ENCODE data around the gene GLTP.
A peak's percentile ranks its signal among the peaks of the same experiment; 100 is the strongest.

GLTP gene

DNA sequence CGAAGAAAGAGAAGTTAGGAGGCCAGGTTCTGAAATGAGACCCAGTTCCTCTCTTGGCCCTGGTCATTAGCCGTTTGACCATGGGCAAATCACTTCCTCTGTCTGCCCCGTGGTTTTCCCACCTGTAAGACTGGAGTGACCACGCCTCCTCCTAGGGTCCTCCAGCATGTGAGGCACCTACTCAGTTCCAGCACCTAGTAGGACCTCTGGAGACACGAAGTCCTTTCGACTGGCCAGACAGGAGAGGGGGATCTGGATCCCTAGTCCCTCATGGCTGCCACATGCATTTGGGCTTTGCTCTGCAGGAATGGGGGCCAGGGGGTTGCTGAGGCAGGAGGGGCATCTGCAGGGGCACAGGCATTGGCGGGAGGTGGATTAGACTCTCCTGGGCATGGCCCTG, 63.5 kb downstream of the GLTP start:
- H3K27me3 ChIP-seq, result peaks cover 9% of the 10 kb centered on the region
- H3K4me3 ChIP-seq (ENCODE audit: low read depth in 1 of 2, low read length in 1 of 2), result no peak overlapping the region
- H3K27ac ChIP-seq, result peak overlapping the region; percentile 37
- peaks cover 18 to 23% of the 10 kb centered on the region in 2 experiments for H3K4me1 ChIP-seq (ENCODE audit: control insufficient read depth in 1 of 2, insufficient read depth in 1 of 2, low read depth in 1 of 2, low read length in 1 of 2)
- TF ChIP-seq, protein P1, sequence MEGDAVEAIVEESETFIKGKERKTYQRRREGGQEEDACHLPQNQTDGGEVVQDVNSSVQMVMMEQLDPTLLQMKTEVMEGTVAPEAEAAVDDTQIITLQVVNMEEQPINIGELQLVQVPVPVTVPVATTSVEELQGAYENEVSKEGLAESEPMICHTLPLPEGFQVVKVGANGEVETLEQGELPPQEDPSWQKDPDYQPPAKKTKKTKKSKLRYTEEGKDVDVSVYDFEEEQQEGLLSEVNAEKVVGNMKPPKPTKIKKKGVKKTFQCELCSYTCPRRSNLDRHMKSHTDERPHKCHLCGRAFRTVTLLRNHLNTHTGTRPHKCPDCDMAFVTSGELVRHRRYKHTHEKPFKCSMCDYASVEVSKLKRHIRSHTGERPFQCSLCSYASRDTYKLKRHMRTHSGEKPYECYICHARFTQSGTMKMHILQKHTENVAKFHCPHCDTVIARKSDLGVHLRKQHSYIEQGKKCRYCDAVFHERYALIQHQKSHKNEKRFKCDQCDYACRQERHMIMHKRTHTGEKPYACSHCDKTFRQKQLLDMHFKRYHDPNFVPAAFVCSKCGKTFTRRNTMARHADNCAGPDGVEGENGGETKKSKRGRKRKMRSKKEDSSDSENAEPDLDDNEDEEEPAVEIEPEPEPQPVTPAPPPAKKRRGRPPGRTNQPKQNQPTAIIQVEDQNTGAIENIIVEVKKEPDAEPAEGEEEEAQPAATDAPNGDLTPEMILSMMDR (IDR thresholded peaks at IDR 0.05), result no peak
- no peaks in the 10 kb centered on the region for H3K9me3 ChIP-seq
- H3K36me3 ChIP-seq, result no peaks in the 10 kb centered on the region

DNA sequence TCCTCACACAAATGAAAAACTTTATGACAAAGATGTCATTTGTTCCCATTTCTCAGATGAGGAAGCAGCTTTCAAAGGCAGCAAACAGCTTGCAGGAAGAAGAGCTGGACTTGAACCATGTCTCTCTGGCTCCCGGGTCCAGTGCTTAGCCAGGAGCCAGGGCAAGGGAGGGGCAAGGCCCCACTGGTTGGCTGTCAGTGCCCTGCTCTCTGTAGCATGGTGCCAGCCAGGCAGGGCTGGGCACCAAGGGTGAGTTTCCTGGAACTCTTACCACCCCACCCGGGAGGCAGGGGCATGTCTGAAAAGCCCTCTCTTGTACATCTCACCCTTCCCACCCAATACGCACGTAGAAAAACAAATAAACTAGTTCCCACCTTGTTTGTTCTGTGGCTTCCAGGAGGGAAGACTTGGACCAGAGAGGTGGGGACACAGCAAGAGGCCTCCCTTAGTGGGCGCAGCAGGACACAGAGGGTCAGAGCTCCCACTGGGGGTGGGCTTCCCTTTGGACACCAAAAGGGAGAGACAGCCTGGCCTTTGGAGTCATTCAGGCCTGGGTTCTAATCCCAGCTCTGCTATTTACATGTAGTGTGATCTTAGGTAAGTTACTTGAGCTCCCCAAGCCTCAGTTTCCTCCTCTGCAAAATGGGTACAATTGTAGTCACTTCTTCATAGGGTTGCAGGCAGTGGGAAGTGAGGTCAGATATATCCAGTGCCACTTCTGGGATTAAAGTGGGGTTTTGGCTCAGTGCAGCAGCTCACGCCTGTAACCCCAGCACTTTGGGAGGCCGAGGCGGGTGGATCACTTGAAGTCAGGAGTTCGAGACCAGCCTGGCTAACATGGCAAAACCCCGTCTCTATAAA, 64.4 kb downstream of the GLTP start:
- Histone ChIP-seq H3K4me1 (ENCODE audit: control insufficient read depth in 1 of 2, insufficient read depth in 1 of 2, low read depth in 1 of 2, low read length in 1 of 2) (peaks cover 18 to 23% of the 10 kb centered on the region in 2 experiments), H3K27me3 (peaks cover 9% of the 10 kb centered on the region), H3K9me3 (no peaks in the 10 kb centered on the region), H3K27ac (peak overlapping the region; percentile 49), H3K36me3 (no peaks in the 10 kb centered on the region), H3K4me3 (ENCODE audit: low read depth in 1 of 2, low read length in 1 of 2) (no peak overlapping the region)
- TF ChIP-seq, protein P1 (IDR thresholded peaks at IDR 0.05), result no peak

DNA sequence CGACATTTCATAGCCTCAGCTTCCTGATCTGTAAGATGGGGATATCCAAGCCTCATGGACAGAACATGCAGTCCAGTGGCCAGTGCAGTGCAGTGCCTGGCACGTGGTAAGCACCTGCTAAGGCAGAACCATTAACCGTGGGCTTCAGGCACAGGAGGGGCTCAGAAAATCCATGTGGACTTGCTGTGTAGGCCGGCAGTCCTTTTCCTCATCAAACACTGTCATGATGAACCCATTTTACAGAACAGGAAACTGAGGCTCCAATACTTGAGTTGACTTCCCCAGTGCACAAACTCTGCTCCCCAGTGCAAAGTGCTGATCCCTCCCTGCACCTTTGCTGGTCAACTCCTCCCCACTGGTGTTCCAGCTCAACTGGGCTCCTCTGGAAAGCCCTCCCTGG, 65.1 kb downstream of the GLTP start:
- peaks cover 18 to 23% of the 10 kb centered on the region in 2 experiments for H3K4me1 ChIP-seq (ENCODE audit: control insufficient read depth in 1 of 2, insufficient read depth in 1 of 2, low read depth in 1 of 2, low read length in 1 of 2)
- no peaks in the 10 kb centered on the region for H3K9me3 ChIP-seq
- no peak overlapping the region for H3K4me3 ChIP-seq (ENCODE audit: low read depth in 1 of 2, low read length in 1 of 2)
- no peaks in the 10 kb centered on the region for H3K36me3 ChIP-seq
- peaks cover 9% of the 10 kb centered on the region for H3K27me3 ChIP-seq
- TF ChIP-seq, protein P1 (IDR thresholded peaks at IDR 0.05), result no peak
- peak overlapping the region; percentile 49 for H3K27ac ChIP-seq

DNA sequence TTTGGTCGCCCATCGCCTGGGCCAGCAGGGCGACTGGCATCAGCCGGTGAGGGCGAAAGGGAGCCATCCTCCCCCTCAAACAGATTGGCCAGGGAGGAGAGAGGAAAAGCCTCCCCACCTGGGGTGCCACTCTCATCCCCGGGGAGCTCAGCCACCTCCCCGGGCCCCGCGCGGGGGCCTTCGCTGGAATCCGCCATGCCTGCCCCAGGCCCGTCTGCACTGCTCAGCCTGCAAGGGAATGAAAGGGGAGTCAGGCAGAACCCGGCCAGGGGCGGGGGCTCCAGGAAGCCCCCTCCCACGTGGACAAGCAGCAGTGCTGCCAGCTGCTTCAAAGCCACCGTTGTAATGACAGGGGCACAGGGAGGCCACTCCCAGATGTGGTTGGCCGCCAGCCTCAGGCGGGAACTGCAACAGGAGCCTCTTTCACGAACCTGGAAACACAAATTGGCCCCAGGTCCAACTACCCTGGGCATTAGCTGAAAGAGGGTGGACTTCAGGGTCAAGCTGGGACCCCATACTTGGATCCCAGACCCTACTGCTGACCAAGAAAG, 65.7 kb downstream of the GLTP start:
- no peaks in the 10 kb centered on the region for H3K9me3 ChIP-seq
- peaks cover 9% of the 10 kb centered on the region for H3K27me3 ChIP-seq
- H3K4me3 ChIP-seq (ENCODE audit: low read depth in 1 of 2, low read length in 1 of 2), result no peak overlapping the region
- H3K4me1 ChIP-seq (ENCODE audit: control insufficient read depth in 1 of 2, insufficient read depth in 1 of 2, low read depth in 1 of 2, low read length in 1 of 2), result peaks cover 18 to 23% of the 10 kb centered on the region in 2 experiments
- no peaks in the 10 kb centered on the region for H3K36me3 ChIP-seq
- TF ChIP-seq, protein P1 (IDR thresholded peaks at IDR 0.05), result no peak
- no peak overlapping the region for H3K27ac ChIP-seq

DNA sequence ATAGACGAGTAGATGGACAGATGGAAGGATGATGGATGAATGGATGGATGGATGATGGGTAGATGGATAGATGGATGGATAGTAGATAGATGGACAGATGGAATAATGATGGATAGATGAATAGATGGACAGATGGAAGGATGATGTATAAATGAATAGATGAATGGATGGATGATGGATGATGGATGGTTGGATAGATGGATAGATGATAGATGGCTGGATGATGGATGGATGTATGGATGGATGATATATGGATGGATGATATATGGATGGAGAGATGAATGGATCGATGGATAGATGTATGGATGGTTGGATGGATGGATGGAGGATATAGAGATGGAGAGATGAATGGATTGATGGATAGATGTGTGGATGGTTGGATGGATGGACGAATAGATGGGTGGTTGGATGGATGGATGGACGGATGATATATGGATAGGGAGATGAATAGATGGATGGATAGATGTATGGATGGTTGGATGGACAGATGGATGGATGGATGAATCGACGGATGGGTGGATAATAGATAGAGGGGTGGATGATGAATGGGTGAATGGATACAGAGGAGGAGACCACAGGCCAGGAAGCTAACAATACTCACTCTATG, 66.4 kb downstream of the GLTP start:
- TF ChIP-seq, protein P1 (IDR thresholded peaks at IDR 0.05), result no peak

More for the DNA sequence above, 66.4 kb downstream of the GLTP start:
- Histone ChIP-seq H3K27ac (no peak overlapping the region), H3K27me3 (peaks cover 4% of the 10 kb centered on the region), H3K36me3 (no peaks in the 10 kb centered on the region), H3K4me3 (ENCODE audit: low read depth in 1 of 2, low read length in 1 of 2) (no peak overlapping the region), H3K9me3 (no peaks in the 10 kb centered on the region), H3K4me1 (ENCODE audit: control insufficient read depth in 1 of 2, insufficient read depth in 1 of 2, low read depth in 1 of 2, low read length in 1 of 2) (peaks cover 18 to 23% of the 10 kb centered on the region in 2 experiments)
